Amygdala (tissue), 56 donors: ENCODE data around the gene ZC3H12A.

Source experiments
- DNase-seq, 56 donors: peaks; one replicate each; lab custom pipeline; 2025; lab: John Stamatoyannopoulos, UW

The ZC3H12A gene

DNA sequence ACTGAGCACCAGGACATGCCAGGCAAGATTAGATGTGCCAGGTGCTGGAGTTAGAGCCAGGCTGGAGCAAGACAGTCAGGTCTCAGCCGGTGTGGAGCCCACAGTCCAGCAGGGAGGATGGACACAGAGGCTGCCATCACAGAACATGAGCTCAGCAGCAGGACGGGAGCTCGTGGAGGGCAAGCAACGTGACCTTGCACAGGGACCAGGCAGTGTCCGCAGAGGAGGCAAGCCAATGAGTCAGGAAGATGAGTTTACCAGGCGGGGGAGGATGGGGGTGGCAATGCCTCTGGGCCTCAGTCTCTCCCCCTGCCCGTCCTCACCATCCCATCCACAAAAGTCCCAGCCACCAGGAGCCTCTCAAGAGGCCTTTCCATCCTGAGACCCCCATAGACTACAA, 20.7 kb upstream of the ZC3H12A start:
- DNase-seq, result no peak

DNA sequence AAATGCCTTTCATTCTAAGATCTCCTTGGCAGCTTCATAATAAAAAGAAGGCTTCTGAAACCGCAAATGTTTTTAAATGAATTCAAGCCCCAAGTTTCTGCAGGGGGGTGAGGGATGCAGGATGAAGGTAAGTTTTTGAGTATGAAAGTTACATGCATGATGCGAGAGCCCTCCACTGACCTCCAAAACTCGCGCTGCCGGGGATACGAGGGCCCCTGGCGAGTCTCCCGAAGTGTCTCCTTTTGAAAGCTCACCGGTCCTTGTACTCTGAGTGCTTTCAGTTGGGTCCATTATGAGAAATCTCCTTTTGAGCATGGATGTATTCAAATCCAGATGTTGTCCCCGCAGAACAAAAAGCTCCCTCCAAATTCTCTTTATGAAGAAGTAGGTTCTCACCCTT, 18.9 kb upstream of the ZC3H12A start:
- no peak for DNase-seq

DNA sequence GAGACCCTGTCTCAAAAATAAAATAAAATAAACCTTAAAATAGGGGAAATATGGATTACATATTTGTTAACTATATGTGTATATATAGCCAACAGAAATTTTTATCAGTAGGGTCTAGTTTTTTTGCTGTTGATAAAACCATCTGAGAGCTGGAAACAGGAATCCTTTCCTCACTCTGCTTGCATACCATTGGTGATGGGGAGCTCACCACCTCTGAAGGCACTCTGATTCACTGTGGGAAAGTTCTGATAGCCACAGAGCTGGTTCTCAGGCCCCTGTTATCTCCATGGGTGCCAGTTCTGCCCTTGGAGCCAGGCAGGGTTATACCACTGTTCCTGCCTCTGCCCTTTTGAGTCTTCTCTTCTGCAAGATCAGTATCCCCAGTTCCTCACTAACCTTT, 17.8 kb upstream of the ZC3H12A start:
- no peak for DNase-seq

DNA sequence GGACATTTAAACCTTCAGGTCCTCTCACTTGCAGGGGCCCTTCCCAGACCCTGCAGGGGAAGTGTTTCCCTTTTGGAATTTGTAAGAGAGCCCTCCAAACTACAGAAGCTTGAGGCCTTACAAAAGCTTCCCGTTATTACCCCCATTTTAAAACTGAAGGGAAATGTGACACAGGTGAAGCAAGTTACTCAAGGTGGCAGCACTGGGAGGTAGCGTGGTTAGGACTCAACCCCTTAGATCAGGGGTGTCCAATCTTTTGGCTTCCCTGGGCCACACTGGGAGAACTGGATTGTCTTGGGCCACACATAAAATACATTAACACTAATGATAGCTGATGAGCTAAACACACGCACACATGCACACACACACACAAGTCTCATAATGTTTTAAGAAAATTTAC, 15.8 kb upstream of the ZC3H12A start:
- no peak for DNase-seq

DNA sequence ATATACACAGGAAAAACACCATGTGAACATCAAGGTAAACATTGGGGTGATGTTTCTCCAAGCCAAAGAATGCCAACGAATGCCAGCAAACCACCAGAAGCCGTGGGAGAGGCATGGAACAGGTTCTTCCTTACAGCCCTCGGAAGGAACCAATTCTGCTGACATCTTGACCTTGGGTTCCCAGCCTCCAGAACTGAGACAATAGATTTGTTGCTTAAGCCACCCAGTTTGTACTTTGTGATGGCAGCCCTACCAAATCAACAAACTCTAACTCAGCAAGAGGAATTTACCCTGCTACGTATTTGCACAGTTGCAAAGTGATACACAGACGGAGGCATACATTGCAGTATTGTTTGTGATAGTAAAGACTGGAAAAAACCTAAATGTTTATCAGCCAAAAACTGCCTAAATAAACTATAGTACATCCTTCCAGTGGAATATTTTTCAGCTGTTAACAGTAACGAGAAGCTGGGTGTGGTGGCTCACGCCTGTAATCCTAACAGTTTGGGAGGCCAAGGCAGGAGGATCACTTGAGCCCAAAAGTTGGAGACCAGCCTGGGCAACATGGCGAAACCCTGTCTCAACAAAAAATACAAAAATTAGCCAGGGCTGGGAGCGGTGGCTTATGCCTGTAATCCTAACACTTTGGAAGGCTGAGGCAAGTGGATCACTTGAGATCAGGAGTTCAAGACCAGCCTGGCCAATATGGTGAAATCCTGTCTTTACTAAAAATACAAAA, 12.5 kb upstream of the ZC3H12A start:
- DNase-seq, result no peak

DNA sequence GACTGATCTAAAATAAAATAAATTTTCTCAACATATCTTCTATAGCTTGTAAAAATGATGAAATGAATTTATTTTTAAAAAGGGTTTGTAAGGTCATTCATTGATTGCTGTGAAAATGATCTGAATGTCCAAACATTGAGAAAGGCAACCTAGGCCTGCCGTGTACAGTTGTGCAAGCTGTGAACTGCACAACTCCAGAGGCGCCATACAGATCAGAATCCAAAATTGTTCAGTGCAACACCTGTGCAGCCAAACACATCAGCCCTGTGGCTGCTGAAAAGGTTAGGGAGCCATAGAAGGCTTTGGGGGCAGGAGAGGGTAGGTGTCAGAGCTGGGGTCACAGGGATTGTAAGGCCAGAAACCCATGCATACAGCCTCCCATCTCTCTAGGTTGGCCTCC, 9.9 kb upstream of the ZC3H12A start:
- no peak for DNase-seq

DNA sequence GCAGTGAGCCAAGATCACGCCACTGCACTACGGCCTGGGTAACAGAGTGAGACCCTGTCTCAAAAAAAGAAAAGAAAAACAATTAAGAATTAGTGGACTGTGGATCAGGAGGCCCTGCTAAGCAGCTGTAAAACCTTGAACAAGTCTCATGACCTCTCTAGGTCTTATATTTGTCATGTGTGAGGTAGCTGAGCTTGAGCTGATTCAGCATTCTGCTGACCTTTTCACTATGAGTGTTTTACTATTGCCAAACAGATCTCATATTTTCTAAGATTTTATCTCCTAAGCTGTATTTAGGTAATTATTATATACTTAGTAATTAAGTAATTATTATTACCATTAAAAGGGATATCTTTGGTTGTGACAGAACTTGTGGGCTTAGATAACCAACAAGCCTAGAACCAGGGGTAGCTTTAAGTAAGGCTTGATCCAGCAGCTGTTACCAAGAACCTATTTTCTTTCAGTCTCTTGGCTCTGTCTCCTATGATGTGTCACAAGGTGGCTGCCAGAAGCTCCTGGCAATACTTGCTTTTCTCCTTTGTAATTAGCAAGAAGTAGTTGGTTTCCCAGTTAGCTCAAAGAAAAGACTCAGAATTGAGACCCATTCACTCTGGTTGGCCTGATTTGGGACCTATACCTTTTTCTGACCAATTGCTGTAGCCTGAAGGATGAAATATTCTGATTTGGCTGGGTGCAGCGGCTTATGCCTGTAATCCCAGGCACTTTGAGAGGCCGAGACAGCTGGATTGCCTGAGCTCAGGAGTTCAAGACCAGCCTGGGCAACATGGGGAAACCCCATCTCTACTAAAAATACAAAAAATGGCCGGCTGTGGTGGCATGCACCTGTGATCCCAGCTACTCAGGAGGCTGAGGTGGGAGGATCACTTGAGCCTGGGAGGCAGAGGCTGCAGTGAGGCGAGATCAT, 8.5 kb upstream of the ZC3H12A start:
- no peak for DNase-seq

DNA sequence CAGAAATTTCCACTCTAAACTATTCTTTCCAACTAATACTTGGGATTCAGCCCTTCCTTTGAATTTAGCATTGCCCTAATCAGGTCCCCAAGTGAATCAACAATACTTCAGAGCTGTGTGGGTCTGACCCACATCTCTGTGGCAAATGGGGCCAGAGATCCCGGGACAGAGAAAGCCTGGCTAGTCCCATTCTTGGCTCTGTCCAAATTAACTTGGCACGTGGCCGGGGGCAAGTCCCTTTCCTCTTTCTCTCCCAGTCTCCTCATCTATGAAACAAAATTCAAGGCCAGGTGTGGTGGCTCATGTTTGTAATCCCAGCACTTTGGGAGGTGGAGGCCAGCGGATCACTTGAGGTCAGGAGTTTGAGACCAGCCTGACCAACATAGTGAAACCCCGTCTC, 6.3 kb upstream of the ZC3H12A start:
- no peak for DNase-seq

DNA sequence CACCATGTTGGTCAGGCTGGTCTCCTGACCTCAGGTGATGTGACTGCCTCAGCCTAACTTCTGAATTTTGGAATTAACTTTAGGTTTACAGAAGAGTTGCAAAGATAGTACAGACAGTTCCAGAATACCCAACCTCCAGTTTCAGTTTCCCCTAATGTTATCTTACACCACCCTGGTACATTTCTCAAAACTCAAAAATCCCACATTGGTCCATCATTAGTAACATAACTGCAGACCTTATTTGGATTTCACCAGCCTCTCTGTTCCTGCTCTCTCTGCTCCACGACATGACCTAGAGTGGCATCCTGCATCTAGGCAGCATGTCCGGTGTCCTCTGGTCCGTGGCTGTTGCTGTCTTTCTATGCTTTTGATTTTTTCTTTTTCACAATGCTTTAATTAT, 5.0 kb upstream of the ZC3H12A start:
- DNase-seq, result no peak

DNA sequence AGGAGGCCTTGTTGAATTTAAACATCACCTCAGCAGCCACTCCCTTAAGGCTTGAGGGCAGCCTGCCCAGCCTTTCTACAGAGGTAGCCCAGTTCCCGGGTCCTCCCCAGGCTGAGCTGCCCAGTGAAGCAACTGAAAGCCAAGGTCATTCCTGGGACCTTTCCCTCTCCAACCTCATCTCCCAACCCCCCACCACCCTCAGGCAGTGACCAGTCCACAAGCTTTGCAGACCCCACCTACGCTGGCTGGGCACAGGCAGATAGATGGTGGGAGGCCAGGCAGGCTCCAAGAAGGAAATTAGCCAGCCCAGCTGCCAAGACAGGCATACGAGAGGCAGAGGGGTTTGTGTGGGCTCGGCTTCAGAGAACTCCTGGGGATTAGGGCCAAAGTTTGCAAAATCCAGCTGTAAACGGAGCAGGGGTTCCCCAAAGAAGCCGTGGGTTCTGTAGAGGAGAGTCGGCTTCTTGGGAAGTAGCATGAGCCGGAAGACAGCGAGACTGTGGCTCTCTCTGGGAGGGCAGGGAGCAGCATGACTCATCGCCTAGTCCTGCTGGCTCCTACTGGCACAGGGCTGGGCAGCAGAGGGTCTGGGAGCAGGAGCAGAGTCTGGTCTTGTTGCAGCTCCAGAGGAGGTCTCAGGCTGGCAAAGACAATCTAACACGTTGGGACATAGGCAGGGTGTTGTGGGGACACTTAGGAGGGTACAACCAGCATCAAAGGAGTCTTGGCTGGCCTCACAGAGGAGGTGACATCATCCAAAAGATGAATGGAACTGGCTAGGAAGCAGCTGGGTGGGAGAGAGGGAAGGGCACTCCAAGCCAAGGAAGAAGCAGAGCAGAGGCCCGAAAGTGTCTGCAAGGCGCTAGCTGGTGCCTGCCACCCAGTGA, 2.8 kb upstream of the ZC3H12A start:
- DNase-seq, result peak in 42 of 56 donors; percentile 14 to 78 (median 58)

DNA sequence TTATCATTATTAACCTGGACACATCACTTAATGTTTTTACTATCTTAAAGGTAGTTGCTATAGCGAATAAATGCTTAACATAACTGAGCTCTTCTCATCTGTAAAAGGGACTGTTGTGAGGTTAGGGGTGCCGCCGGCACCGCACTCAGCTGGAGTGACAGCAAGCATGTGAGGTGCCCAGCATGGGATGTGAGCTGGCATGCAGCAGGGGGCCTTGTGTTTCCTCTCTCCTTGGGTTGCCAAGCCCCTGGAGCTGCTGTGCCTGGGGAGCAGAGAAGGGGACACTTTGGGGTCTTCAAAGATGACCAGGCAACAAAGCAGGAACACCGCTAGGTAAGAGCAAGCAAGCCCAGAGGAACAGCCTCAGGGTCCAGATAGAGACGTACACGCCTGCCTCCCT, 2.1 kb upstream of the ZC3H12A start:
- DNase-seq, result peak in 1 of 56 donors; percentile 17

DNA sequence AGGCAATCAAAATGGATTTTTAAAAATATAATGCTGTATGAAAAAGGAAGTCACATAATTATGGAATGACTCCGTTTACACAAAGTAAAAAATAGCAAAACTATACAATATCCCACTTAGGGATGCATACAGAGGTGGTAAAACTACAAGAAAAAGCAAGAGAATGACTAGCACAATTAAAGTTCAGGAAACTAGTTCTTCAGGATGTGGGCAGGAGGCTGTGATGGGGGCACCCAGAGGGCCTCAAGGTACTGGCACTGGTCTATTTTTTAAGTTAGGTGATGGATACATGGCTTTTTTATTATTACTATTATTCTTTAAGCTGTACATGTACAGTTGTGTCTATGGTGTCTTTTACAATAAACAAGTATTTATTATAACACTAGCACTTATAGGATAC, 1.4 kb upstream of the ZC3H12A start:
- no peak for DNase-seq

DNA sequence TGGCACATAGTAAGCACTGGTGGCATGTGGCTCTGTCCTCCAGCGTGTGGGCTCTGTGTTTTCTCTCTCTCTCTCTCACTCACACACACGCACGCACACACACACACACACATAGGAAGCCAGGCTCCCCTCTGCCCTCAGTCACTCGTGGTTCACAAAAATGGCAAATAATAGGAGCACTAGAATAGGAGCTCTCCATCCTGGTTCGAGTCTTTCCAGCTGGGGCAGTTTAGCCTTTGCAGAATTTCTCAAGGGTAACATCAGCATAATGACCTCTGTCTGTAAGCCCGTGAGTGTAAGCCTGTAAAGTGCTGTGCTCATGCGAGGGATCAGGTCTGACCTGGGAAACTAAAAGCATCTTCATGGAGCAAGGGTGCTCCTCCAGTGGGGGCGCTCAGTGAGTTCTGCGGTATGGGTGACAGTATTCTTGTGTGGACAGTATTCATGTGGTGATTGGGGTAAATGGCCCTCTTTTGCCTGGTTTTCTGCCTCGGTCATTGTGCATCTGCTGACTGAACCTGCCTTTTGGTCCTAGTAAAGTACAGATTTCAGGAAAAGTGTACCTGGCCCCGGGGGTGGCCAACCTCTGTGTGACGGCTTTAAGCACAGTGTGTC, 842 bp upstream of the ZC3H12A start:
- no peak for DNase-seq

DNA sequence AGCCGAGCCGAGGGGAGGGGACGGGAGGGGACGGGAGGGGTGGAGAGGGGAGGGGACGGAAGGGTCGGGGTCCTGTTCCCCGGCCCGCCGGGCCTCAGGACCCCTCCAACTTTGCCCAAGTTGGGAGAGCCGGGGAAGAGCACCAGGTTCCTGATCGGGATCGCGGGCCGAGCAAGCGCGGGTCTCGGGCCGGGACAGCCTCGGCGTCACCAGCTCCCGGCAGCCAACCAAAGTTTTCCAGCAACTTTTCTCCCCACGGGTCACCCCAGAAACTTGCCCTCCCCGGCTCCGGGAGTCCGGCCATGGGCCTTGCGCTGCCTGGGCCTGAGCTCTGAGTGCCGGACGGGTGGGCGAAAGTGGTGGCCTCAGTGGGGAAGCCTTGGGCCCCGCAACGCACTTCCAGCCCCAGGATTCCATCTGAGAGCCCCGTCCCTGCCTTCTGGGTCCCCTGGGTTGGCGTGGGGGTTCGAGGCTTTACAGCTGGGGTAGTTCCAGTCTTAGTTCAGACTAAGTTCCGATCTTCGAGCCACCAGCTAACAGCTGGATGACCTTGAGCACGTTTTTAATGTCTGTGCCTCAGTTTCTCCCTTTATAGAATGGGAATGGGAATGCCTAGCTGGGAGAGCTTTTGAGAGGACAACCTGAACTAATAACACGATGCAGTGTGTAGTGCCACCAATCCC, 458 bp downstream of the ZC3H12A start:
- DNase-seq, result peak in 3 of 56 donors; percentile 51 to 81 (median 64)

DNA sequence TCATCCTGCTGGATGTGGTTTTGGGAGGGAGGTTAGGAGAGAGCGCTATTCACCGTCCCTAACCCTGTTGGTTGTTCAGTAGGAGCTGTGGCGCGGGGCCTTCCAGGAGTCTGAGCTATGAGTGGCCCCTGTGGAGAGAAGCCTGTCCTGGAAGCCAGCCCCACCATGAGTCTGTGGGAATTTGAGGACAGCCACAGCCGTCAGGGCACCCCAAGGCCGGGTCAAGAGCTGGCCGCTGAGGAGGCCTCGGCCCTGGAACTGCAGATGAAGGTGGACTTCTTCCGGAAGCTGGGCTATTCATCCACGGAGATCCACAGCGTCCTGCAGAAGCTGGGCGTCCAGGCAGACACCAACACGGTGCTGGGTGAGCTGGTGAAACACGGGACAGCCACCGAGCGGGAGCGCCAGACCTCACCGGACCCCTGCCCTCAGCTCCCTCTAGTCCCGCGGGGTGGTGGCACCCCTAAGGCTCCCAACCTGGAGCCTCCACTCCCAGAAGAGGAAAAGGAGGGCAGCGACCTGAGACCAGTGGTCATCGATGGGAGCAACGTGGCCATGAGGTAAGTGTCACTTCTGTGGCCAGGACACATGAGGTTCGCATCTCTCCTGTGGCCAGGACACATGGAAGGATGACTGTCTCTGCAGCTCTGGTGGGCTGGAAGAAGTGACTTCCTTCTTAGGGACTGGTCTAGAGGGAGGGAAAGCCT, 1.2 kb downstream of the ZC3H12A start:
- no peak for DNase-seq

DNA sequence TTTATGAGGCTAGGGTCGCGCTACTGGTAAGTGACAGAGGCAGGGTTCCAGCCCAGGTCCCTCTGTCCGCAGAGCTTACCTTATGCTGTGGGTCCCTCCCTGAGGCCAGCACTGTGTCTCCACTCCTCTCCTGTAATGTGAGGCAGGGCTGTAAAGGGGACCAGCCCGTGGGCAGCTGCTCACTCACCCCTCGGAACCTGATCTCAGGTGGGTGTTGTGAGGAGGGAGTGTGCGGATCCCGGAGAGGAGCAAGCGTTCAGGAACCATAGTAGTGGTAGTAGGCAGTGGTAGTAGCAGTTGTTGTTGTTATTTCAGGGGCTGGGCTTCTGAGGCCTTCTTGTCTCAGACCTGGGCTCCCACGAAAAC, 1.7 kb downstream of the ZC3H12A start:
- DNase-seq, result no peak

DNA sequence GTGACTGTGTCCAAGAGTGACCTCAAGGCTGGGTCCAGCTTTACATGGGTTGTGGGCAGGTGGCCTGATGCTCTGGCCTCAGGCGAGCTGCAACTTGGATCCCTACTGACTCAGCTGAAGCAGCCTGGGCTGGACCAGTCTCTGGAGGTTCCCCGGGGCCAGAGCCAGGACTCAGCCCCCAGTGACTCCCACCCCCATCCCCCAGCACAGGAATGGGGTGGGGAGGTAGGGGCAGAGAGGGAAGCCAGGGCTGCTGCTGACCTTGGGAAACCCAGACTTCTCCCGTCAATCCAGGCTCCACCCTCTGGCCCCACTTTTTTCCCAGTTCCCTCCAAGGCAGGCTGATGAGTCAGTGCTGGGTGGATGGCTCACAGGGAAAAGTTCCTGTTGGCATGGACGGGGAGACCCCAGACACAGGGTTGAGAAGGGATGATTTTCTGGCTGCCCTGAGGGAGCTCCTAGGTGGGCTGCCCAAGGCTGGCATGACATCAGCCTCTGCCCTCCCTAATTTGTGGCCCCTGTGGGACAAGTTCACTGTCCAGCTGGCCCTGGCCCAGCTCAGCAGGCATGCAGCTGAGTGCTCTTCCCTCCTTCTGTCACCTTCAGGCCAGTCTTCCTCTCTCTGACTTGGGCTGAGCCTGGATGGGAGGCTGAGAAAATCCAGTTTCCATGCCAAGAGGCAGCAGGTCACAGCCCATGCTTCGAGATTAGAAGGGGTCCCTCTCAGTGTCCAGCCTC, 2.2 kb downstream of the ZC3H12A start:
- peak in 6 of 56 donors; percentile 19 to 56 (median 28) for DNase-seq

DNA sequence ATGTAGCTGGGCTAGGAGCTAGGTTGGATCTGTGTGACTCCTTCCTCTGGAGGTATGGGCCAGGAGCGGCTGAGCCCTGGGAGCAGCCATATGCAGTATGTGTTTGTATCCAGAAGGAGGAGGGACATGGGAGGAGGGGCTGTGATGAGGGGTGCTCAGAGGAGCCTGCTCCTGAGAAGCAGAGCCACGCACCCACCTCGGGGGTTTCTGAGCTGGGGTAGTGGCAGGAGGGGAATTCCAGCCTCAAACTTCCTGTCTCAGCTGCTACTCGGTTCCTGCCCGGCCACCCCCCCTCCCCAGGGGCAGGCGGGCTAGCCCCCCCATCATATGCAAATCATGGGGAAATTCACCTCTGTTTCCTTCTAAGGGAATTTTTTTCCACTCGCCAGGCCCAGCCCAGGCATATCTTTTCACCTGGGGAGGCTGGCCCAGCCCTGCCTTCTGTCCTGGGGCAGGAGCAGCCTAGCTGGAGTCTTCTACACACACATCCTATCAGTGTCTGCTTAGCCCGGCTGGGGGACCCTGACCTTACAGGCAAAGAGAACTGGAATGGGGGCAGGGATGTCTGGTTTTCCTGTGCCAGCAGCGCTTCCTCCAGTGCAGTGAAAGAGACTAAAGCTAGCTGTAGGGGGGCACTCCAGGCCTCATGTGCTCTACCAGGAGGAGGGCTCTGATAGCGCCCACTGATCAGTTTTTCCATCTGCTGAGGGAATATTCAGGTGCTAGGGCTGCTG, 3.0 kb downstream of the ZC3H12A start:
- no peak for DNase-seq
